ENCODE measurements around the gene SNRK. TPM values are rescaled to one million over a fixed set of nuclear protein-coding genes. Genes with fewer than 3 reads are reported as not detected.

Gene SNRK
- total and polyA plus RNA-seq, 9 of the 15 experiments (the other 6 are each of a cell fraction or from before 2014, with no cell fraction given) = 1.7 to 12.3 (median 7.3) TPM

- TF ChIP-seq, protein P1, sequence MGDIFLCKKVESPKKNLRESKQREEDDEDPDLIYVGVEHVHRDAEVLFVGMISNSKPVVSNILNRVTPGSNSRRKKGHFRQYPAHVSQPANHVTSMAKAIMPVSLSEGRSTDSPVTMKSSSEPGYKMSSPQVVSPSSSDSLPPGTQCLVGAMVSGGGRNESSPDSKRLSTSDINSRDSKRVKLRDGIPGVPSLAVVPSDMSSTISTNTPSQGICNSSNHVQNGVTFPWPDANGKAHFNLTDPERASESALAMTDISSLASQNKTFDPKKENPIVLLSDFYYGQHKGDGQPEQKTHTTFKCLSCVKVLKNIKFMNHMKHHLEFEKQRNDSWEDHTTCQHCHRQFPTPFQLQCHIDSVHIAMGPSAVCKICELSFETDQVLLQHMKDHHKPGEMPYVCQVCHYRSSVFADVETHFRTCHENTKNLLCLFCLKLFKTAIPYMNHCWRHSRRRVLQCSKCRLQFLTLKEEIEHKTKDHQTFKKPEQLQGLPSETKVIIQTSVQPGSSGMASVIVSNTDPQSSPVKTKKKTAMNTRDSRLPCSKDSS (IDR thresholded peaks at IDR 0.05; ENCODE audit: low read depth, partially characterized antibody) = no peak
- TF ChIP-seq CBX8 (IDR thresholded peaks at IDR 0.05; ENCODE audit: borderline replicate concordance, extremely low read depth, low read depth, low read length, poor library complexity, severe bottlenecking) (peak; percentile 84), POLR2B (IDR thresholded peaks at IDR 0.05; ENCODE audit: low read depth, partially characterized antibody) (no peak), ZFP1 (CRISPR knock-in tag; IDR thresholded peaks at IDR 0.05) (no peak), PTRF (tag; IDR thresholded peaks at IDR 0.05) (no peak), ZNF436 (CRISPR knock-in tag; IDR thresholded peaks at IDR 0.05) (no peak), SMAD1 (IDR thresholded peaks at IDR 0.05; ENCODE audit: low read depth, low read length, partially characterized antibody) (no peak), NFE2L1 (tag; IDR thresholded peaks at IDR 0.05; ENCODE audit: borderline replicate concordance, low read depth) (no peak), BMI1 (IDR thresholded peaks at IDR 0.05; ENCODE audit: low read length) (0 out of 2 replicates have a peak, but pooled peaks have one; percentile 18), KAT7 (CRISPR knock-in tag; IDR thresholded peaks at IDR 0.05; ENCODE audit: borderline replicate concordance) (no peak), RFX5 (IDR thresholded peaks at IDR 0.05; ENCODE audit: low read depth, low read length) (no peak), EWSR1 (IDR thresholded peaks at IDR 0.05; ENCODE audit: borderline replicate concordance, low read depth, partially characterized antibody) (no peak), CREB1 (IDR thresholded peaks at IDR 0.05) (no peak), CREB1 (CRISPR knock-in tag; IDR thresholded peaks at IDR 0.05) (no peak), LCOR (CRISPR knock-in tag; IDR thresholded peaks at IDR 0.05) (no peak), CBX2 (IDR thresholded peaks at IDR 0.05; ENCODE audit: insufficient read depth, low read length, poor library complexity, severe bottlenecking) (peak; percentile 54), NKRF (IDR thresholded peaks at IDR 0.05; ENCODE audit: borderline replicate concordance) (no peak), DDX20 (tag; IDR thresholded peaks at IDR 0.05; ENCODE audit: low read depth) (no peak)
- TF ChIP-seq, protein P2, sequence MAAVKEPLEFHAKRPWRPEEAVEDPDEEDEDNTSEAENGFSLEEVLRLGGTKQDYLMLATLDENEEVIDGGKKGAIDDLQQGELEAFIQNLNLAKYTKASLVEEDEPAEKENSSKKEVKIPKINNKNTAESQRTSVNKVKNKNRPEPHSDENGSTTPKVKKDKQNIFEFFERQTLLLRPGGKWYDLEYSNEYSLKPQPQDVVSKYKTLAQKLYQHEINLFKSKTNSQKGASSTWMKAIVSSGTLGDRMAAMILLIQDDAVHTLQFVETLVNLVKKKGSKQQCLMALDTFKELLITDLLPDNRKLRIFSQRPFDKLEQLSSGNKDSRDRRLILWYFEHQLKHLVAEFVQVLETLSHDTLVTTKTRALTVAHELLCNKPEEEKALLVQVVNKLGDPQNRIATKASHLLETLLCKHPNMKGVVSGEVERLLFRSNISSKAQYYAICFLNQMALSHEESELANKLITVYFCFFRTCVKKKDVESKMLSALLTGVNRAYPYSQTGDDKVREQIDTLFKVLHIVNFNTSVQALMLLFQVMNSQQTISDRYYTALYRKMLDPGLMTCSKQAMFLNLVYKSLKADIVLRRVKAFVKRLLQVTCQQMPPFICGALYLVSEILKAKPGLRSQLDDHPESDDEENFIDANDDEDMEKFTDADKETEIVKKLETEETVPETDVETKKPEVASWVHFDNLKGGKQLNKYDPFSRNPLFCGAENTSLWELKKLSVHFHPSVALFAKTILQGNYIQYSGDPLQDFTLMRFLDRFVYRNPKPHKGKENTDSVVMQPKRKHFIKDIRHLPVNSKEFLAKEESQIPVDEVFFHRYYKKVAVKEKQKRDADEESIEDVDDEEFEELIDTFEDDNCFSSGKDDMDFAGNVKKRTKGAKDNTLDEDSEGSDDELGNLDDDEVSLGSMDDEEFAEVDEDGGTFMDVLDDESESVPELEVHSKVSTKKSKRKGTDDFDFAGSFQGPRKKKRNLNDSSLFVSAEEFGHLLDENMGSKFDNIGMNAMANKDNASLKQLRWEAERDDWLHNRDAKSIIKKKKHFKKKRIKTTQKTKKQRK (IDR thresholded peaks at IDR 0.05; ENCODE audit: borderline replicate concordance, low read depth, low read length) = no peak
- TF ChIP-seq, protein P3, sequence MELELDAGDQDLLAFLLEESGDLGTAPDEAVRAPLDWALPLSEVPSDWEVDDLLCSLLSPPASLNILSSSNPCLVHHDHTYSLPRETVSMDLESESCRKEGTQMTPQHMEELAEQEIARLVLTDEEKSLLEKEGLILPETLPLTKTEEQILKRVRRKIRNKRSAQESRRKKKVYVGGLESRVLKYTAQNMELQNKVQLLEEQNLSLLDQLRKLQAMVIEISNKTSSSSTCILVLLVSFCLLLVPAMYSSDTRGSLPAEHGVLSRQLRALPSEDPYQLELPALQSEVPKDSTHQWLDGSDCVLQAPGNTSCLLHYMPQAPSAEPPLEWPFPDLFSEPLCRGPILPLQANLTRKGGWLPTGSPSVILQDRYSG (tag; conservative IDR thresholded peaks at IDR 0.05; ENCODE audit: low read depth) = no peak
Measured at GRCh38 chr3:43281020-43281419, 5.3 kb upstream of the SNRK start (continued).

Measured in K562 (cell line).